GM18519 (cell line): Measurements from ENCODE around the gene LENG8.
"Not testable (repeated sequence)": the region's sequence is repeated elsewhere in the genome, so short reads cannot be mapped to it uniquely, and the experiment has no call there.

Source experiments
- ATAC-seq: cut with Tn5 transposase; IDR thresholded peaks from one replicate; pipeline ENCODE4 v1.9.1; 2021; ENCODE audit warnings: mild to moderate bottlenecking, moderate library complexity; ENCODE audit not compliant: unreplicated experiment, low FRiP score

LENG8 gene

DNA sequence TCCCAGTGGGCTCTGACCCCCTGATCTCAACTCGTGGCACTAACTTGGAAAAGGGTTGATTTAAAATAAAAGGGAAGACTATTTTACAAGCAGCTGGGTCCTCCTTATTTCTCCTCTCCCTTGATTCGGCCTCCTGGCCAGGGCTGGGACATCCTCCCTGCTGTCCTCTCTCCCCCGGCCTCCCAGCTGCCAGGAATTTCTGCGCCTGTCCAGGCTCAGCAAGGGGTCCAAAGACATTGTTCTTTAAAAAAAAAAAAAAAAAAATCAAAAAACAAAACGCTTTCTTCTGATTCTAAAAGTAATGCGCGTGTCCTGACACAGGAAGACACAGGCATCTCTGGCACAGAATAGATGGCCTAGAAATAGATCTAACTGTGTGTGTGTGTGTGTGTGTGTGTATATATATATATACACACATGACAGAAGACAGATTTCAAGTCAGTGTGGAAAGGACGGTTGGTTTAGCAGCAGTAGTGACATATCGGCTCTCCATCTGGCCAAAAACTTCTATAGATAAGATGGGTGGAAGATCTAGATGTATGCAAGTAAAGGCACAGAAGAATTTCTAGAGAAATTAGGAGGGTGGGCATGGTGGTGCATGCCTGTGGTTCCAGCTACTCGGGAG, 12.3 kb upstream of the LENG8 start:
- no peak for ATAC-seq

DNA sequence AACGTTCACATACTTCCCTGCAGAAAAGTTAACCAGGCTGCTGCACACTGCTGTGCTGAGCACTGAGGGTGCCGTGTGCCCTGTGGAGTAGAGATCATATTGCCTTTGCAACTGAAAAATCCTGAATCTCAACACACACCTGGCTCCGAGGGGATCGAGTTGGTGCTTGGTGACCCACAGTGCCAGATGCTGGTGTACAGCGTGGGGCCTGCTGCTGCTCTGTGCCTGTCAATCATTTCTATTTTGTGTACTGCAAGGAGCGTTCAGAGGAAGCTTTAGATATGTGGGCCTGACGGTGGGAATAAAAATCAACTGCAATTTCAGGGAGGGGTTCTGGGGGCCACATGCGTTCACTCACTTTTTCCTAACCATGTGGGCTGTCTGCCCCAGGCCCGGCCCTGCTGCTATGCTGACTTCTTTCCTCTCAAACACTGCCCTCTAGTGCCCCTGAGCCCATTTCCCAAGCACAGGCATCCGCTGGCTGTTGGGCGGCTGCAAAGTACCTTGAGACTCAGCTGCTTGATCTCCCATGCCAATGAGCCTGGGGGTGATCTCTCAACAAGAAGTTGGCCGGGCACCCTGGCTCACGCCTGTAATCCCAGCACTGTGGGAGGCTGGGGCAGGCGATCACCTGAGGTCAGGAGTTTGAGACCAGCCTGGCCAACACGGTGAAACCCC, 9.7 kb upstream of the LENG8 start:
- no peak for ATAC-seq

DNA sequence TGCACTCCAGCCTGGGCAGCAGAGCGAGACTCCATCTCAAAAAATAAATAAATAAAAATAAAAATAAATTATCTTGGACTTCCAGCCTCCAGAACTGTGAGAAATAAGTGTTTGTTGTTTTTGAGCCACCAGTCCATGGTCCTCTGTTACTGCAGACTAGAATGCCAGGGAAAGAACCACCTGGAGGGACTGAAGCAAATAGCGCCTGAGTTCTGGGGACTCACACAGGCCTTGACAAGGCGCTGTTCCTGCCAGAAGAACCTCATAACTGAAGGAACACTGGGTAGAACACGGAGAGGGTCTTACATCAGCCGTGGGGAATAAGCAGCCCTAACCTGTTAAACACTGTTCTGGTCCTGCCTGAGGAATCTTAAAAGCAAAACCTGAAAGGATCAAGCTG, 8.4 kb upstream of the LENG8 start:
- ATAC-seq: no peak

DNA sequence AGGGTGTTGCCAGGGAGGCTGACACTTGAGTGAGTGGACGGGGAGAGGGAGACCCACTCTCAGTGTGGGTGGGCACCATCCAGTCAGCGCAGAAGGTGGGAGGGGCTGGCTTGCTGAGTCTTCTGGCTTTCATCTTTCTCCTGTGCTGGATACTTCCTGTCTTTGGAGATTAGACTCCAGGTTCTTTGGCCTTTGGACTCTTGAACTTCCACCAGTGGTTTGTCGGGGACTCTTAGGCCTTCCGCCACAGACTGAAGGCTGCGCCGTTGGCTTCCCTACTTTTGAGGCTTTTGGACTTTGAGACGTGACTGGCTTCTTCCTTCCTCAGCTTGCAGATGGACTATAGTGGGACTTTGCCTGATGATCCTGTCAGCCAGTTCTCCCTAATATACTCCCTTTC, 4.3 kb upstream of the LENG8 start:
- ATAC-seq: no peak

DNA sequence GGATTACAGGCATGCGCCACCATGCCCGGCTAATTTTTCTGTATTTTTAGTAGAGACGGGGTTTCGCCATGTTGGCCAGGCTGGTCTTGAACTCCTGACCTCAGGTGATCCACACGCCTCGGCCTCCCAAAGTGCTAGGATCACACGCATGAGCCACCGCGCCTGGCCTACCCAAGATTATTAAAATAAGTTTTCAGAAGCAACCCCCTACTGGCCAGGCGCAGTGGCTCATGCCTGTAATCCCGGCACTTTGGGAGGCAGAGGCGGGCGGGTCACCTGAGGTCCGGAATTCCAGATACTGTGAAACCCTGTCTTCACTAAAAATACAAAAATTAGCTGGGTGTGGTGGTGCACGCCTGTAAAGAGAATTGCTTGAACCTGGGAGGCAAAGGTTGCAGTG, 2.6 kb upstream of the LENG8 start:
- not testable (repeated sequence) for ATAC-seq

DNA sequence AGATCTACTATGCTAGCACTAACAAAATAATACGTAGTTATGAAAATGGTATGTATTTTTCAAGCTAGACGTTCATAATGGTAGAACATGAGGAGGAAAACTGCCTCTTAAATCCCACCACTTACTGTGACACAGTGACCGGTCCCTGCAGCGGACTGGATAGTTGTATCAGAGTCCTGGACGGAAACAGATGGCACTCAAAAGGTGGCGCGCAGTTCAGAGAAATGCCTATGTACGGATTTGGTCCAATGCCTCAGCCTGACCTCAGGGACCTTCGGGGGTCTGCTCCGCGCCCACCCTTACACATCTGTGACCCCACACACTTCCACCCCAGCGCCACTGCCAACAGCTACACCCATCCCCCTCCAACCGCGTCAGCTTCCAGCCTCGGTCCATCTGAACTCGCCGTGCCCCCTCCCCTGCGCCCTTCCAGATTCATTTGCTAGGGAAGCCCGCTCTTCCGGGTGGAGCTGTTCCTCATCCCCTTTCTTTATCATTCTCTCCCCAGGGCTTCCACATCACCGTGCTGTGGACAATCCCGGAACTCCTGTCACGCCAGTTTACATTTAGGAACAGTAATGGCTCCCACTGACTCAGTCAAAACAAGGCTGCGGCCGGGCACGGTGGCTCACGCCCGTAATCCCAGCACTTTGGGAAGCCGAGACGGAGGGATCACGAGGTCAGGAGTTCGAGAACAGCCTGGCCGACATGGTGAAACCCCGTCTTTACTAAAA, 792 bp upstream of the LENG8 start:
- ATAC-seq: no peak

DNA sequence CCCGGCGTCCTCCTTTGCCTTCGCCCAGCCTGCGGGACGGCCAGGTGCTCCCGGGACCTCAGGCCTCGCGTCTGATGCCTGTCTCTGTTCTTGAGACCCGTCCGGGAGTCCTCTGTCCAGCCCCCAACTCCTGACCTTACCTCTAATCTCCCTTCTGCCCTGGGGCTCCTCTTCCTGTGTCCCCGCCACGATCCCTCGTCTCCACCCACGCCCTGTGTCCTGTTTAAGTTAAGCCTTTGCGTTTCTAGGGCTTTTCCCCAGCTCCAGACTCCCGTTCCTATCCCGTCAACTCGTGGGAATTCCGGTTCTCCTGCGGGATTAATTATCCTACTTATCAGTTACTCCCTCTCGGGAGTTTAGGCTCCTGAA, 686 bp downstream of the LENG8 start:
- no peak for ATAC-seq

DNA sequence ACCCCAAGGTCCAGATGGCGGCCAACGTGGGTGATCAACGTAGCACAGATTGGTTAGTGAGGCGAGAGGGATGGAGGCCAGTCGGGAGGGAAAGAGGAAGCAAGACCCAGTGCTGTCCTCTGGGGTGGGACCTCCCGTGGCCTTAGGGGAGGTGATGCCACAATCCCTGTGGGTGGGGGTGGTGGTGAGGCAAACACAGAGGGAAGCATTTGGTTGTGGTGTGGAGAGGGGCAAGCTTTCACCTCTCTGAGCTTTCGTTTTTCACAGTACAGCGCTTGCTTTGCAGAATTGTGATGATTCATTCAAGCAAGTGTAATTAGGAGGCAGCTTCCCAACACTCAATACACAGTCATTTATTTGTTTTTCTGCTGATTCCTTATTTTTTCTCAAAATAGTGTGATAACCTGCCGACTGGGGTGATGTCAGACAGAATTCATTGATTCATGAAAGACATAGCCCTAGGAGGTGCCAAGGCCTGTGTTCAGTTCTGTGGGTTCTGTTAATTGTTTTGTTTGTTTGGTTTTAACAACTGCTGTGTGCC, 2.4 kb downstream of the LENG8 start:
- ATAC-seq: no peak

DNA sequence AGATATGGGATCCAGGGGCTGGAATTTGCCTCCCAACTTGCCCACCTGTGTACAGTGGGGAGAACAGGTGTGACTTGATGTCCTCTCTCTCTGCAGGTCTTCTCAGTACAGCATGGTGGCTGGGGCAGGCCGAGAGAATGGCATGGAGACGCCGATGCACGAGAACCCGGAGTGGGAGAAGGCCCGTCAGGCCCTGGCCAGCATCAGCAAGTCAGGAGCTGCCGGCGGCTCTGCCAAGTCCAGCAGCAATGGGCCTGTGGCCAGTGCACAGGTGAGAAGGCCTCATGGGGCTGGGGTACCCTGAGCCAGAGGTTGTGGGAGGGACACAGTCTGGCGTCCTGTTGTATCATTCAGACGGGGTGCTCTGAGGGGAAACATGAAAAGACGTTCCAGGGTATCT, 3.0 kb downstream of the LENG8 start:
- no peak for ATAC-seq

DNA sequence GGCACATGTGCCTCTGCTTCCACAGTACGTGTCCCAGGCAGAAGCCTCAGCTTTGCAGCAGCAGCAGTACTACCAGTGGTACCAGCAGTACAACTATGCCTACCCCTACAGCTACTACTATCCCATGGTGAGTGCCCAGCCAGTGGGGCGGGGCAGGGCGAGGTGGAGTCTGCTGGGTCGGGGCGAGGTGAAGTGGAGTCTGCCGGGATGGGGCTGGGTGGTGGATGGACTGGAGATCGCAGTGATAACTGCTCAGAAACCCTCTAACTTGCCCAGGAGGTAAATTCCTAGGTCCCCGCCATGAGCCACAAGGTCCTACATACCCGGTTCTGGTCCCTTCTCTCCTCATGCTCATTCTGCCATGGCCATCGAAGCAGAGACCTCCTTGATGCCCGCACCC, 3.6 kb downstream of the LENG8 start:
- no peak for ATAC-seq

DNA sequence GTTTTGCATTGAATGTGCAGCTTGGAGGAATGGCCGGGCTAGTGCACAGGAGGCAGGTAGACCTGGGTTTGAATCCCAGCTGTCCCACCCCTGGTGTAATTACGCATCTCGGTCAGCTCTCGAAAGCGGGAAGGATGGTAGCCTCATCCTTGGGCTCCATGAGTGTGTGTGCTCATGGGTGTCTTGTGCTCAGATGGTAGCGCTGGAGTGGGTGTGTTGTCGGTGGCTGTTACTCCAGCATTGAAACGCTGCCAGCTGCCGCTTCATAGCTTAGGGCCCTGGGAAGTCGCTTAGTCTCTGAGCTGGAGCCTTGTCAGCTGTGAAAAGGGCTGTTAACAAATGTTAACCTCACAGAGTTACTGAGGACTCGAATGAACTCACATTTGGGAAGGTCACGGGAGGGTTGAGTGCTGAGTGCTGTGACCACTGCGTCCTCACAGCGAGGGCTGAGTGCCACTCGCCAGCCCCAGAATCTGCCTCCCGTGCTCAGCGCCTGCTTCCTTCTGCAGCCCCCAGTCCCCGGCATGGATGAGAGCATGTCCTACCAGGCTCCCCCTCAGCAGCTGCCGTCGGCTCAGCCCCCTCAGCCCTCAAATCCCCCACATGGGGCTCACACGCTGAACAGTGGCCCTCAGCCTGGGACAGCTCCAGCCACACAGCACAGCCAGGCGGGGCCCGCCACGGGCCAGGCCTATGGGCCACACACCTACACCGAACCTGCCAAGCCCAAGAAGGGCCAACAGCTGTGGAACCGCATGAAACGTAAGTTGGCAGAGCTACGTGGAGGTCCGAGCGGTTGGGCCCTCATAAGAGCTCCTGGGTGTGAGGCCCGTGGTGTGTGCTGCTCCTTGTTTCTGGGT, 5.2 kb downstream of the LENG8 start:
- ATAC-seq: no peak

DNA sequence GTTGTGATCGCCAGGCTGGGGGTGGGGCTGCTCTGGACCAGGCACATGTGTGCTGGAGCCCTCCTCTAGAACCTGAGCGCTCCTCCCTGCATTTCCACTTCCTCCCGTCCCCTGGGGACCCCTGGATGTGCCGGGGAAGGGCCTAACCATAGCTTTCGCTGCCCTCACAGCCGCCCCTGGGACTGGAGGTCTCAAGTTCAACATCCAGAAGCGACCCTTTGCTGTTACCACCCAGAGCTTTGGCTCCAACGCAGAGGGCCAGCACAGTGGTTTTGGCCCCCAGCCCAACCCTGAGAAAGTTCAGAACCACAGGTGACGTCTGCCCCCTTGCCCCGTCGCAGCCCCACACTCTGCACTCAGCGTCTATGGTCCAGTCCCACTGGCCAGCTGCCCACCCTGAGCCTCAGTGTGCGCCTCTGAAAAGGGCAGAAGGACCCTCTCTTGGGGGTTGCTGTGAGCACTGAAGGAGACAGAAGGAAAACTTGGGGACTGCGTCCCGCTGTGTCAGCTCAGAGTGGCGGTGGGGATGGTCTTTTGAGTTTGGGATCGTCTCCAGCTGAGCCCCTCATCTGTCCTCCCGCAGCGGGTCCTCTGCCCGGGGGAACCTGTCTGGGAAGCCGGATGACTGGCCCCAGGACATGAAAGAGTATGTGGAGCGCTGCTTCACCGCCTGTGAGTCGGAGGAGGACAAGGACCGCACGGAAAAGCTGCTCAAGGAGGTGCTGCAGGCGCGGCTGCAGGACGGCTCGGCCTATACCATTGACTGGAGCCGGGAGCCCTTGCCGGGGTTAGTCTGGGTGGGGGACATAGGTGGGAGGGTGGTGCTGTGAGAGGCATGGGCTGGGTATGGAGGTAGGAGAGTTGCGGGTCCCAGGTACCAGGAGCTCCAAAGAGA, 6.0 kb downstream of the LENG8 start:
- ATAC-seq: no peak

DNA sequence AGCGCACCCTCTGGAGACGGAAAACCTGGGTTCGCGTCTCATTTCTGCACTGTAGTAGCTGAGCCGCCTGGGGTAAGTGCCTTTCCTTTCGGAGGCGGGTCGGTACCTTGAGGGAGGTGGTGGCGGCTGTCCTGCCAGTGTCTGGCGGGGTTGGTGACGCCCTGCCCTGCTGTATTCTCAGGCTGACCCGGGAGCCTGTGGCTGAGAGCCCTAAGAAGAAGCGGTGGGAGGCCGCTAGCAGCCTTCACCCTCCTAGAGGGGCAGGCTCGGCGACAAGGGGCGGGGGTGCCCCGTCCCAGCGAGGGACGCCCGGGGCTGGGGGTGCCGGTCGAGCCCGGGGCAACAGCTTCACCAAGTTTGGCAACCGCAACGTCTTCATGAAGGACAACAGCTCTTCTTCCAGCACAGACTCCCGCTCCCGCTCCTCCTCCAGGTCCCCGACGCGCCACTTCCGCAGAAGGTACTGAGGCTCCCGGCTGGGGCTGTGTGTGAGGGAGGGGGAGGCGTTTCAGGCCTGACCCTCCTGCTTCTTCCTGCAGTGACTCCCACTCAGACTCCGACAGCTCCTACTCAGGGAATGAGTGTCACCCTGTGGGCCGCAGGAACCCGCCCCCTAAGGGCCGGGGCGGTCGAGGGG, 6.9 kb downstream of the LENG8 start:
- no peak for ATAC-seq

DNA sequence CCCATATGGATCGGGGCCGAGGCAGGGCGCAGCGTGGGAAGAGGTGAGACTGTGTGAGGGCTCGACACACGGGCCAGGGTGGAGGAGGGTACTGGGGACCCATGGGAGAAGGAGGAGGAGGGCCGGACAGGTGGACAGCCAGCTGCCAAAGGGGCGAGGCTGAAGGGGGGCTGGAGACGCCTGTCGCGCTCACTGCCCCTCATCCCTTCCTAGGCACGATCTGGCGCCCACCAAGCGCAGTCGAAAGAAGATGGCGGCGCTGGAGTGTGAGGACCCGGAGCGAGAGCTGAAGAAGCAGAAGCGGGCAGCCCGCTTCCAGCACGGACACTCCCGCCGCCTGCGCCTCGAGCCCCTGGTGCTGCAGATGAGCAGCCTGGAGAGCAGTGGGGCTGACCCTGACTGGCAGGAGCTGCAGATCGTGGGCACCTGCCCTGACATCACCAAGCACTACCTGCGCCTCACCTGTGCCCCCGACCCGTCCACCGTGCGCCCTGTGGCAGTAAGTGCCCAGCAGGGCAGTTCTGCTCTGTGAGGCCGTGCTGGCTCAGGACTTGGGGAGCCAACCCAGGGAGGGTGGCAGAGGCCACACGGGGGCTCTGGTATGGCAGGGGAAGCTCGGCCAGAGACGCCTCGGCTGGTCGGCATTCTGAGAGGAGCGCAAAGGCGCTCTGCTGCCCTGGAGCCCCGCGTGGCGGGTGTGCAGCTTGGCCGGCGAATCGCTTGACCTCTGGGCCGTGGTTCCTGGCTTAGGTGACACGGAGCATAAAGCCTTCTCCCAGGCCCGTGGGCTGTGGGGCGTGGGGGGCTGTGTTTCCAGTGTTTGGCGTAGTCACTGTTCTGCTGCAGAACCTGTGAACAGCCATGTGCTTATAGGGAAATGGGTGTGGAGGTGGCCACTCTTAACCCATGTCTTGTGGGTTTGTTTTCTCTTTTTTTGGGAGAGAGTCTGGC, 7.7 kb downstream of the LENG8 start:
- no peak for ATAC-seq

DNA sequence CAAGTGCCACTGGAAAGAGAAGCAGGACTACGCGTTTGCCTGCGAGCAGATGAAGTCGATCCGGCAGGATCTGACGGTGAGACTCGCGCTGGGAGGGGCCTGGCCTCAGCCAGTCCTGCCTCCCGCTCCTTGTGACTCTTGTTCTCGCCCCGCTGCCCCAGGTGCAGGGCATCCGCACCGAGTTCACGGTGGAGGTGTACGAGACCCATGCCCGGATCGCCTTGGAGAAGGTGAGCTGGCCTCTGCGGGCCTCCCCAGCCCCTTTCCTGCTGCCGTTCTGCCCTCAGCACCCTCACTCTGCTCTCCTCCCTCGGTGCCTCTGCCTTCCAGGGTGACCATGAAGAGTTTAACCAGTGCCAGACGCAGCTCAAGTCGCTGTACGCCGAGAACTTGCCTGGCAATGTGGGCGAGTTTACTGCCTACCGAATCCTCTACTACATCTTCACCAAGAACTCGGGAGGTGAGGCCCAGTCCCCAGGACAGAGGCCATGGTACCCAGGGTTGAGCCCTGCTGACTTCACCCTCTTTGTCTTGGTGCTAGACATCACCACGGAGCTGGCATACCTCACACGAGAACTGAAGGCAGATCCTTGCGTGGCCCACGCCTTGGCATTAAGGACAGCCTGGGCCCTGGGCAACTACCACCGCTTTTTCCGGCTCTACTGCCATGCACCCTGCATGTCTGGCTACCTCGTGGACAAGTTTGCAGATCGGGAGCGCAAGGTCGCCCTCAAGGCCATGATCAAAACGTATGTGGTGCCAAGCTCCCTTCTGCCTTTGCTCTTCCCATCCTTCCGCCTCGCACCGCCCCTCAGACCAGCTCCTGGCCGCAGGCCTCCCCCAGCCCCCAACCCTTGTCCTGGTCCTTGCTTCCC, 9.0 kb downstream of the LENG8 start:
- no peak for ATAC-seq

DNA sequence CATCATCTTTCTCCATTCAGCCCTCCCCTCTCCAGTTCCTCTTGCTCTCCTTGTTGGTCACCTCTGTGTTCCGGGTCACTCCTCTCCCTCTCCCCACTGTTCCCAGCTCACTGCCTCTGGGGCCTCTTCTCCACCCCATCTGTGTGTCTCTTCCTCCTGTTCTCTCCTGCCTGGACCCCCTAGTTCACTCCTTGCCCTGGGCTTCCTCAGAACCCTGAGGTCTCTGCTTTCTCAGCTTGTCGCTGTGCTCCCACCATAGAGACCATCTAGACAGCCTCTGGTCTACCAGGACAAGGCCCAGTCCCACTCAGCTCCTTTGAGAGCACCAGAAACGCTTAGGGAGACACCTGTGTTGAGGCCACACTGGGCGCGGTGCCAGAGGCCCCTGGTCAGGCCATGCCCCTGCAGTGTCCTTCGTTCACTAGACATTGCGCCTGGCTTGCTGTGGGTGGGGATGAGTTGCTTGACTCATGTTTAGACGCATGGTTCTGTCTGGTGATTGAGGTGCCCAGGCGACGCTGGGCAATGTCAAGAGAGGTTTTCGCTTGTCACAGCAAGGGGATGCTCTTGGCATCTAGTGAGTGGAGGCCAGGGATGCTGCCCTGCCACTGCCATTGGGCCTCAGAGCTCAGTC, 9.8 kb downstream of the LENG8 start:
- ATAC-seq: no peak
